Rectal smooth muscle tissue (tissue), 1 donor: ENCODE results near the gene C8G.

Source experiments
- H3K27ac ChIP-seq: one replicate; pipeline ENCODE4 v1.7.0; 2013; ENCODE audit warnings: low read depth, low read length, inconsistent platforms
- H3K27me3 ChIP-seq: one replicate; pipeline ENCODE4 v1.7.0; 2013; ENCODE audit warnings: low read length; ENCODE audit not compliant: control insufficient read depth, insufficient read depth
- H3K36me3 ChIP-seq: one replicate; pipeline ENCODE4 v1.7.0; 2013; ENCODE audit warnings: low read length; ENCODE audit not compliant: control insufficient read depth, insufficient read depth
- H3K4me1 ChIP-seq: one replicate; pipeline ENCODE4 v1.7.0; 2013; ENCODE audit warnings: low read length; ENCODE audit not compliant: control insufficient read depth, insufficient read depth
- H3K4me3 ChIP-seq: one replicate; pipeline ENCODE4 v1.7.0; 2013; ENCODE audit warnings: low read length
- H3K9ac ChIP-seq: one replicate; pipeline ENCODE4 v1.7.0; 2013; ENCODE audit warnings: low read length

Gene C8G

DNA sequence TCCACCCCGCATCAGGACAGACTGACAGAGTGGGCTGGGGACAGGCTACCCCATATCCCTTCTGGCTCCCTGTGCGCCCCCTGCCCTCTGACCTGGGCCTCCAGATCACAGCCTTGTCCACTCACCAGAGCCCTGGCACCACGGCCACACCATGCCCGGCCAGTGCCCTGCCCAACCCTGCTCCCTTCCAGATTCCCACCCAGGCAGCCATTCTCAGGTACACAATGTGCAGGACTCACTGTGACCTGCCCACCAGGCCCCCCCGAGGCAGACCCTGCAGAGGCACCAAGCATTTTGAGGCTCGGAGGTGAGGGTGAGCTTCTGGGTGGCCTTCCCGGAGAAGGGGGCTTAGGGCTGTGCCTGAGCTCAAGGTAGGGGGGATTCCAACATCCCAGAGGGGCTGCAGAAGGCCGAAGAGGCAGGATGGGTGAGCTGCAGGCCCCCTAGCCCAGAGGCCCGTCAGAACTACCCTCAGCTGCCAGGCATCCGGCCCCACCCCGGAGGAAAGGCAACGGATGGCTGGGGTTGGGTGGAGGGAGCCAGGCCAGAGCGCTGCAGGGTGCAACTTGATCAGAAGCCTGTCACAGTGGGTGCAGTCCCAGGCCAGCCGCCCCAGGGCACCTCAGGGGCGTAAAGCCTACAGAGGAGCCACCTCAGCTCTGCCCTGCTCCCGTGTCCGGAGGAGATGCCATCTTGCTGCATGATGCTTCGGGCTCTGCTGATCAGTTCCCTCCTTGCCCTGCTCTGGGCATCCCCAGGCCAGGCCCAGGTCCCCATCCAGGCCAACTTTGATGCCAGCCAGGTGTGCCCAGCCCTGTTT is 37.4 kb downstream of the C8G start, which contains the start of gene LCNL1:
Gene LCNL1 (plus strand): TSS at position 762 of the 820 bp plus-strand sequence. CDS start 594 bp downstream, outside the sequence.
- Histone ChIP-seq H3K36me3 (no peaks in the 10 kb centered on the region), H3K27ac (no peak within 1 kb of the TSS), H3K4me1 (no peaks in the 10 kb centered on the region), H3K4me3 (no peak within 1 kb of the TSS), H3K27me3 (peaks cover 22% of the 10 kb centered on the region), H3K9ac (no peak within 1 kb of the TSS)

DNA sequence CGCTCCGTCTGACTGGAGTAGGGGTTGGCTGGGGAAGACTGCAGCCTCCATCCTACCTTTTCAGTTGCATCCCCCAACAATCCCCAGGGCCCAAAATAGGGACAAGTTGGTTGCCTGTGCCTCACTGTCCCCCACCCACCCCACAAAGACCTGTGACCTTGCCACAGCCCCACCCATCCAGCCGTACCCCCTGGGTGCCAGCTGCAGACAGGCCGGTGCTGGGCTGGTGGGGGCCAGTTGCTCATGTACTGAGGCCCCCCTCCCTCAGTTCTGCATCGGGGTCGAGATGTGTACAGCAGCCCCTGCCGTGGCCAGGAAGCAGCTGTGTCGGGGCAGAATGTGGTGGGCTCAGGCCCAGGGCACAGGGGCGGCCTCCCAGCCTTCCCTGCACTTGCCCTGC is 38.1 kb downstream of the C8G start:
- Histone ChIP-seq H3K27me3 (peaks cover 22% of the 10 kb centered on the region), H3K27ac (no peak overlapping the region), H3K9ac (no peak overlapping the region), H3K36me3 (no peaks in the 10 kb centered on the region), H3K4me1 (no peaks in the 10 kb centered on the region), H3K4me3 (no peak overlapping the region)

DNA sequence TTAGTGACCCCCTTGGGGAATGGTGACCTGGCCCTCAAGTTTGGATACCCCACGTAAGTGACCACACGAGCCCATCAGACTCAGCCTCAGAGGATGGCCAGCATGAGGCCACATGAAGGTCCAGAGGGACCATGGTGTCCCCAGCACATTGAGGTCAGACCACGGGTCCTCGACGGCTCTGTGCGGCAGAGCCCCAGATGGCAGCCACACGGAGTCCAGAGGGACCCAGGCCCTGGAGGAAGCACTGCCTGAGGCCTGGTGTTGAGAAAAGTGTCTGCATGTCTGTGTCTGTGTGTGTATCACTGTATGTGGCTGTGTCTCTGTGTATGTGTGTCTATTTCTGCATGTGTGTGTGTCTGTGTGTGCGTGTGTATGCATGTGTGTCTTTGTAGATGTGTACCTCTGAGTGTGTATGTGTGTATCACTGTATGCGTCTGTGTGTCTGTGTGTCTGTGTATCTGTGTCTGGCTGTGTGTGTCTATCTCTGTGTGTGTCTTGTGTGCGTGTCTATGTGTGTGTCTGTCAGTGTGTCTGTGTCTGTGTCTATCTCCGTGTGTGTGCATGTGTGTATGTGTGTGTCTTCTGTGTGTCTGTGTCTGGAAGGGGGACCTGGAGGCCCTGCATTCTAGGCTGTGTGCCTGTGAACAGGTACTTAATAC is 38.7 kb downstream of the C8G start:
- Histone ChIP-seq H3K36me3 (no peaks in the 10 kb centered on the region), H3K9ac (no peak overlapping the region), H3K27me3 (peaks cover 22% of the 10 kb centered on the region), H3K4me1 (no peaks in the 10 kb centered on the region), H3K4me3 (no peak overlapping the region), H3K27ac (no peak overlapping the region)

DNA sequence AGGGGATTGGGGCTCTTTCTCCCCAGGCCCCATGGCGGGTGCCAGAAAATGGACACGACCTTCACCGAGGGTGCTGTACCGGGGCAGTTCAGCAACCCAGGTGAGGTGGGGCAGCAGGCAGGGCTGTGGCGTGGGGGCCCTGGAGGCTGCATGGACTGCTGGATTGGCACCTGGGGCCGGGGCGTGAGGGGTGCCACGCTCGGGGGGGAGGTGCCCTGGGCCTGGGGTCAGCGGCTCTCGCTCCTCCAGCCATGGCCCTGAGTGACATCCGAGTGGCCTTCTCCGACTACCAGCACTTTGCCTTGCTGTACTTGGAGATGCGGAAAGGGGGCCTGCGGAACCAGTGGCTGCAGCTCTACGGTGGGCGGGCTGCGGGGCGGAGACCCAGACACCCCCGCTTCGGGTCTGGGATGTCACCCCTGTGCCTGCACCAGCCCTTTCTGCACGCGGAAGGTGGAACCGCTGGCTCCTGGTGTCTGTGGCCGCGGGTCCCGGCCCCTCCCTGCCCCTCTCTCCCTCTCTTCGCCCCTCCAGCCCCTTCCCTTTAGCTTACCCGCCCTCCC is 39.5 kb downstream of the C8G start:
- no peak overlapping the region for H3K9ac ChIP-seq
- H3K27ac ChIP-seq: no peak overlapping the region
- no peaks in the 10 kb centered on the region for H3K4me1 ChIP-seq
- no peaks in the 10 kb centered on the region for H3K36me3 ChIP-seq
- peaks cover 22% of the 10 kb centered on the region for H3K27me3 ChIP-seq
- H3K4me3 ChIP-seq: no peak overlapping the region

DNA sequence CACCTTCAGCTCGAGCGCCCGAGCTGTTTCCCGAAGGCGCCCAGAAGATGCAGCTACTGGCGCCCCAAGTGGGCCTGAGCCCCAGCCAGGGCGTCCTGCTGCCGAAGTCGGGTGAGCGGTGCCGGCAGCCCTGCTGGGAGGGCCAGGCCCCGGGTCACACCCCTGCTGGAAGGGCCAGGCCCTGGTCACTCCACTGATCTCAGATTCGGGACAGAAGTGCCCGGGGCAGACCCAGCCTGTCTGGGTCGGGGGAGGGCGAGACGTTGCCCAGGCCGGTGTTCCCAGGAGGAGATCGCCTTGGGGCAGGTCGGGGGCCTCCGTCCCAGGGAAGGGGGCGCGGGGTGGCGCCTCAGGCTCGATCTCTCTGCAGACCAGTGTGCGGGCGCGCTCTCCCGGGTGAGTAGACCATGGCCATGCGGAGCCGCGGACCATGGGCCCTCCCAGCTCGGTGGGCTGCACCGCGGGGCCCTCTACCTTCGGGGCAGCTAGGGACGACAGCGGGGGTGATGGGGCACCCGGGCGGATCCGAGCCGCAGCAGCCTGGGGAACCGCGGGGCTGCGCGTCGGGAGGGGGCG is 40.1 kb downstream of the C8G start:
- H3K4me3 ChIP-seq: no peak overlapping the region

DNA sequence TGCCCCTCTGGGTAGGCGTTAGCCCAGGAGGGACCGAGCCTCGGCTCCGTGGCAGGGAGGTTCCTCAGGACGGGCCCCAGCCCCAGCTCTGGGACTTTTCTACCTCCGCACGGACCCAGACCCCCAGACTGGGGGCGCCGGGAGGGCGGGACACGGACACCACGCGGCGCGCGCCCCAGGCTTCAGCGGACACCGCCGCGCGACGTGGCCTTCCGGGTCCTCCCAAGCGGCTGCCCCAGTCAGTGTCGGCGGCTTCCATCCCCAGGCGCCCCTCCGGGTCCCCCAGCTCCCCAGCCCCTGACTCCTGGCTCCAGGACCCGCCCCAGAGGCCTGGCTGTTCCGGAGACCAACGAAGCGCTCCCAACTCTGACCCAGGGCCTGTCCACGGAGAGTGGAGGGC is 40.8 kb downstream of the C8G start:
- no peak overlapping the region for H3K4me3 ChIP-seq
- no peaks in the 10 kb centered on the region for H3K36me3 ChIP-seq
- no peak overlapping the region for H3K27ac ChIP-seq
- no peak overlapping the region for H3K9ac ChIP-seq
- H3K27me3 ChIP-seq: peaks cover 22% of the 10 kb centered on the region
- H3K4me1 ChIP-seq: no peaks in the 10 kb centered on the region

More for the DNA sequence above, 40.1 kb downstream of the C8G start:
- no peaks in the 10 kb centered on the region for H3K4me1 ChIP-seq
- no peak overlapping the region for H3K27ac ChIP-seq
- H3K27me3 ChIP-seq: peaks cover 22% of the 10 kb centered on the region
- no peaks in the 10 kb centered on the region for H3K36me3 ChIP-seq
- H3K9ac ChIP-seq: no peak overlapping the region

DNA sequence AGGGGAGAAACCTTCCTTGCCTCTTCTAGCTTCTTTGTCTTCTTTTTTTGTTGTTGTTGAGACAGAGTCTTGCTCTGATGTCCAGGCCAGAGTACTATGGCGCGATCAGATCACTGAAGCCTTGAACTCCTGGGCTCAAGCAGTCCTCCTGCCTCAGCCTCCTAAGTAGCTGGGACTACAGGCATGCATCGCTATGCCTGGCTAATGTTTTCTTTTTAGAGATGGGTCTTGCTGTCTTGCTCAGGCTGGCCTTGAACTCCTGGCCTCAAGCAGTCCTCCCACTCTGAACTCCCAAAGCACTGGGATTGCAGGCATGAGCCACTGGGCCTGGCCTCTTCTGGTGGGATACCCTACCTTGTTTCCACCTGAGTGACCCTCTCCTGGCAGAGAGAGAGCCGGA is 43.8 kb downstream of the C8G start:
- H3K27ac ChIP-seq: no peak overlapping the region
- H3K27me3 ChIP-seq: peaks cover 13% of the 10 kb centered on the region
- no peak overlapping the region for H3K9ac ChIP-seq
- no peak overlapping the region for H3K4me3 ChIP-seq
- H3K36me3 ChIP-seq: no peaks in the 10 kb centered on the region
- peaks cover 3% of the 10 kb centered on the region for H3K4me1 ChIP-seq

DNA sequence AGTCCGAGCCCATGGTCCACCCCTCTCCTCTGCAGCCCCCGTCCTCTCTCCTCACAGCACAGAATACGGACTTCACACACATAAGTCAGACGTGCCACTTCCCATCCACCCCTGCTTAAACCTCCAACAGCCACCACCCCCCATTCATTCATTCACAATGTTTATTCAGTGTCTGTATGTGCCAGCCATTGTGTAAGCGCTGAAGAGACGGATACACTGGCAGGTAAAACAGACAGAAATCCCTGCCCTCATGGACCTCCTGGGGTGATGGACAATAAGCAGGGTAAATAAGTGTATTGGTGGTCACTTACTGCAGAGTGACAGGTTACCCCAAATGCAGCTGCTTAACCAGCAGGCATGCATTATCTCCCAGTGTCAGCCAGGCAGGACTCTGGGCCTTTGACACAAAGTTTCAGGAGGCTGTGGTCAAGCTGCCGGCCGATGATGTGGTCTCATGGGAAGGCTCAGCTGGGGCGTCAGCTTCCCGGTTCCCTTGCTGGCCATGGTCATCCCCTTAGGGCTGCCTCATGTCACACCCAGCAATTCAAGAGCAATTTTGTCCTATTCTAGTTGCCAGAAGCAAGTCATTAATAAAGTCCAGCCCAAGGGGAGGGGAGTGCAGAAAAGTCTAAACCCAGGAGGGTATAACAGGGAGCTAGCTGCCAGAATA is 45.3 kb downstream of the C8G start:
- peaks cover 5% of the 10 kb centered on the region for H3K27me3 ChIP-seq
- H3K4me1 ChIP-seq: peaks cover 3% of the 10 kb centered on the region
- H3K4me3 ChIP-seq: no peak overlapping the region
- H3K36me3 ChIP-seq: no peaks in the 10 kb centered on the region
- H3K9ac ChIP-seq: no peak overlapping the region
- H3K27ac ChIP-seq: no peak overlapping the region

DNA sequence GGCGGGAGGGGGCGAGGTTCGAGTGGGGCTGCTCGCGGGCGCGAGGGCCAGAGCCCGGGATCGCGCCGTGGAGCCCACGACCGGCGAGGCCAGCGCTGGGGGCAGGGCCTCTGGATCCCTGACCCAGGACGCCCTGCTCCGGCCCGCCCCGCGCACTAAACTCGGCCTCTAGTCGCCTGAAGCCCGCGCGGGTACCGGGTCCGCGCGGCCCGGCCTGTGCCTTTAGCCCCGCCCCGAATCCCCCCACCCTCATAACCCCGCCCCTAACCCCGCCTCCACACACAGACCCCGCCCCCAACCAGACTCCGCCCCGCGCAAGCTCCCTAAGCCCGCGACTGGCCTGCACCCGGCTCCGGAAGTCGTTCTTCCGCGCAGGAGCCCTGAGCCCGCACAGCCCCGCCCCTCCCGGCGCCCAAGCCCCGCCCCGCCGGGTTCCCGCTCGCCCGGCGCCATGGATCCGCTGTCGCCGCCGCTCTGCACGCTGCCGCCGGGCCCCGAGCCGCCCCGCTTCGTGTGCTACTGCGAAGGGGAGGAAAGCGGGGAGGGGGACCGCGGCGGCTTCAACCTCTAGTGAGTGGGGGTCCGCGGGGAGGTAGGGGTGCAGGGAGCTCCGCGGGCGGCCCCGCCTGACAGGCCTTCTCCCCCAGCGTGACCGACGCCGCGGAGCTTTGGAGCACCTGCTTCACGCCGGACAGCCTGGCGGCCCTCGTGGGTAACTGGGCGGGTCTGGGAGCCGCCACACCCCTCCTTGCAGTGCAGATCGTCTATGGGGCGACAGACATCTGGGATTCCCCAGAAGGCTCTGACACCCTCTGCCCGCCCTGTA is 47.2 kb downstream of the C8G start, which contains the start of gene PAXX:
Gene PAXX (plus strand): TSS at position 430 of the 826 bp plus-strand sequence. CDS start 22 bp downstream, at position 452.
- Histone ChIP-seq H3K4me1 (peaks cover 3% of the 10 kb centered on the region), H3K9ac (peak within 1 kb of the TSS; percentile 42), H3K27me3 (peaks cover 3% of the 10 kb centered on the region)

DNA sequence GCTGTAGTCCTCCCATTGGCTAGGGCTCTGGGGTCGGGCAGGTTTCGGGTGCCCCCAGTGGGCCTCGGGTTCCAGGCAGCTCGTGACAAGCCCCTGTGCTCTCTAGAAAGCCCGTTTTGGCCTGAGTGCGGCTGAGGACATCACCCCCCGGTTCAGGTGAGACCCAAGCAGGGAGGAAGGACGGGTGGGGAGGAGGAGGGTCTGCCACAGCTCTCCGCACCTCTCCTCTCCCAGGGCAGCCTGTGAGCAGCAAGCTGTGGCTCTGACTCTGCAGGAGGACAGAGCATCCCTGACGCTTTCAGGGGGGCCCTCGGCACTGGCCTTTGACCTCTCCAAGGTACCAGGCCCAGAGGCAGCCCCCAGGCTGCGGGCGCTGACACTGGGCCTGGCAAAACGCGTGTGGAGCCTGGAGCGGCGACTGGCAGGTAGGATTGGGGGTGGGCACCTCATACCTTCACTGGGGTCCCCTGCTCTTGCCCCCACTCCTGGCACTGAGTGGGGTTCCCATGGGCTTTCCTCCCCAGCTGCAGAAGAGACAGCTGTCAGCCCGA is 47.9 kb downstream of the C8G start:
- peaks cover 3% of the 10 kb centered on the region for H3K4me1 ChIP-seq
- H3K9ac ChIP-seq: peak overlapping the region; percentile 42
- H3K36me3 ChIP-seq: no peaks in the 10 kb centered on the region
- peak overlapping the region; percentile 71 for H3K4me3 ChIP-seq
- H3K27ac ChIP-seq: no peak overlapping the region
- peaks cover 3% of the 10 kb centered on the region for H3K27me3 ChIP-seq

More for the DNA sequence above, 47.2 kb downstream of the C8G start, which contains the start of gene PAXX:
- Histone ChIP-seq H3K36me3 (no peaks in the 10 kb centered on the region), H3K27ac (peak within 1 kb of the TSS; percentile 52), H3K4me3 (peak within 1 kb of the TSS; percentile 71)

DNA sequence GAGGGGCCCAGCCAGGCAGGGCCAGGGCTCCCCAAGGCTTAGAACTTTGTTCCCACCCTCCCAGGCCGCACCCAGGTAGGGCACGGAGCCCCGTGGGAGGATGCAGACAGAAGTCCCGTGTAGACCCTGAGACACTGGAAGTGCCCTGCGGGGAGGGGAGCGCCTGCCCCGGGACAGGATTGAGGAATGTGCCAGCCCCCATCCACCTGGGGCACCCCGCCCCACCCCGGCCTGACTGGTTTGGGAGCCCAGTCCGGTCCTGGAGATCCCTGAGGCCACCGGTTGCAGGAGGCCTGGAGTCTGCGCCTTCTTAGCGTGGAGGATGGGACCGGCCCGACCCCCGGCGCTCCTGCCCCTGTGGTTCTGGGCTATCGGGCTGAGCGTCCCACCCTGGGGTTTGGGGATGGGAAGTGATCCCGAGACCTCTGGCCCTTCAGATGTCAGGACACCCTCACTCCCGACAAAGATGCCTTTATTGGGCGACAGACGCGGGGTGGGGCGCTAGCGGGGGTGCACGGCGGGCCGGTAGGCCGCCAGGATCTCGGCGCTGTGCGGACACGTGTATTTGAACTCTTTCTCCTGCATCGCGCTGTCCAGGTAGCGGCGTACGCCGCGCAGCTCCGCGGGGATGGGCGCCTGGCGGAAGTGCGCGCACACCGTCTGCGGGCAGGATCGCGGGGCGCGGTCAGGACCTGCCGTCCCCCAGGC is 49.3 kb downstream of the C8G start:
- H3K4me1 ChIP-seq: peaks cover 3% of the 10 kb centered on the region
- H3K36me3 ChIP-seq: no peaks in the 10 kb centered on the region
- H3K27ac ChIP-seq: no peak overlapping the region
- no peak overlapping the region for H3K4me3 ChIP-seq
- no peak overlapping the region for H3K9ac ChIP-seq
- H3K27me3 ChIP-seq: peaks cover 3% of the 10 kb centered on the region
